ENCODE measurements around the gene C1orf115.

DNA sequence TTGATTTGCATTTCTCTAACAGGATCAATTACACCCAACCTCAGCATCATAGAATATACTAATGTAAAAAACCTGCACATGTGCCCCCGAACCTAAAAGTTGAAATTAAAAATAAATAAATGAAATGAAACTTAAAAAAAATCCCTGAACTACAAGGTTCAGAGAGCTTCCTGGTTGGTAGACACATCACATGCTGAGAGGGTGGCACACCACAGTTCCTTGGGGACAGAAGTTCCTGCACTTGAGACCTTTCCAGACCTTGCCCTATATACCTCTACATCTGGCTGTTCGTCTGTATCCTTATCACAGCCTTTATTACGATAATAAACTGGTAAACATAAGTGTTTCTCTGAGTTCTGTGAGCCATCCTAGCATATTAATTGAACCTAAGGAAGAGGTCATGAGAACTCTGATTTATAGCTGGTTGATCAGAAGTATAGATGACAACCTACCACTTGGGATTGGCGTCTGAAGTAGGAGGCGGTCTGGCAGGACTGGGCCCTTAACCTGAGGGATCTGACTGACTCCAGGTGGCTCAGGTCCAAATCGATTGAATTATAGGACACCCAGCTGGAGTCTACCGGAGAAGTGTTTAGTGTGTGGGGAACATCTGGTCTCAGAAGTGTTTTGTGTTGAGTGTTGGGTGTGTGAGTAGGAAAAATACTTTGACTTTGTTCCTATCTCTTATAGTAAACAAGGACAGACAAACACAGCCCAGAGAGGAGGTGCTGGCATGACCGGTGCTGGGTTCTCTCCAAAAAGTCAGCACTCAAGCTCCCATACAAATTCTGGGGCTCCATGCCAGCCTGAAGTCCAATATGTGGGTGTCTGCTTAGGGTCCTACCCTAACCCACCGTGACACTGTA lies 19.0 kb downstream of the C1orf115 start:
- TF ChIP-seq, protein P1, sequence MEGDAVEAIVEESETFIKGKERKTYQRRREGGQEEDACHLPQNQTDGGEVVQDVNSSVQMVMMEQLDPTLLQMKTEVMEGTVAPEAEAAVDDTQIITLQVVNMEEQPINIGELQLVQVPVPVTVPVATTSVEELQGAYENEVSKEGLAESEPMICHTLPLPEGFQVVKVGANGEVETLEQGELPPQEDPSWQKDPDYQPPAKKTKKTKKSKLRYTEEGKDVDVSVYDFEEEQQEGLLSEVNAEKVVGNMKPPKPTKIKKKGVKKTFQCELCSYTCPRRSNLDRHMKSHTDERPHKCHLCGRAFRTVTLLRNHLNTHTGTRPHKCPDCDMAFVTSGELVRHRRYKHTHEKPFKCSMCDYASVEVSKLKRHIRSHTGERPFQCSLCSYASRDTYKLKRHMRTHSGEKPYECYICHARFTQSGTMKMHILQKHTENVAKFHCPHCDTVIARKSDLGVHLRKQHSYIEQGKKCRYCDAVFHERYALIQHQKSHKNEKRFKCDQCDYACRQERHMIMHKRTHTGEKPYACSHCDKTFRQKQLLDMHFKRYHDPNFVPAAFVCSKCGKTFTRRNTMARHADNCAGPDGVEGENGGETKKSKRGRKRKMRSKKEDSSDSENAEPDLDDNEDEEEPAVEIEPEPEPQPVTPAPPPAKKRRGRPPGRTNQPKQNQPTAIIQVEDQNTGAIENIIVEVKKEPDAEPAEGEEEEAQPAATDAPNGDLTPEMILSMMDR (conservative IDR thresholded peaks at IDR 0.05) = no peak
- TF ChIP-seq ZFX (IDR thresholded peaks at IDR 0.05) = no peak

Measured in C4-2B (cell line).